ENCODE data around the gene PCDHGA3.
"Not testable (repeated sequence)": the region's sequence is repeated elsewhere in the genome, so short reads cannot be mapped to it uniquely, and the experiment has no call there.

Gene PCDHGA3

DNA sequence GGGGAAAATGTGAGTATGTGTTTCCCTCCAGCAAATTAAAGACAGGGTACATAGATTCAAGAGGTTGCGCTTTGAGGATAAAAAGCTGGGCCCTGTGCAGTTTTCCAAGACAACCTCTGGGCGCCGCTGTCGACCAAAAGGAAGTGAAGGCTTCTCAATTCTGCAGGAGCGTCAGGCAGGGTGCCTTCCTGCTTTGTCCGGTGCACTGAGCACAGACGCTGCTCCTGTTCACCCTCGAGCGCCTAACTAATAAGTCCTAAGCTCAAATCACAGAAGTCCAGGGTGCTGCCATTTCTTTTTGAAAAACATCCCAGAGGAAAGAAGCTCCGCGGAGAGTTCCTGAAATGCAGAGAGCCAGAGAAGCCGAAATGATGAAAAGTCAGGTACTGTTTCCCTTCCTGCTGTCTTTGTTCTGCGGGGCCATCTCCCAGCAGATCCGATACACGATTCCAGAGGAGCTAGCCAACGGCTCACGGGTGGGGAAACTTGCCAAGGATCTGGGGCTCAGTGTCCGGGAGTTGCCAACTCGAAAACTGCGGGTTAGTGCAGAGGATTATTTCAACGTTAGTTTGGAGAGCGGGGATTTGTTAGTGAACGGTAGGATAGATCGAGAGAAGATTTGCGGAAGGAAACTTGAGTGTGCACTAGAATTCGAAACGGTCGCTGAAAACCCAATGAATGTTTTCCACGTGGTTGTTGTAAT lies 6.4 kb downstream of the PCDHGA3 start, which contains the start of gene PCDHGB1:
Gene PCDHGB1, plus strand, starts transcription at position 183 of the 703 bp plus-strand sequence. Its CDS starts 162 bp downstream, at position 345.
- DNase-seq: peak in 1 of 2 donors; percentile 25

DNA sequence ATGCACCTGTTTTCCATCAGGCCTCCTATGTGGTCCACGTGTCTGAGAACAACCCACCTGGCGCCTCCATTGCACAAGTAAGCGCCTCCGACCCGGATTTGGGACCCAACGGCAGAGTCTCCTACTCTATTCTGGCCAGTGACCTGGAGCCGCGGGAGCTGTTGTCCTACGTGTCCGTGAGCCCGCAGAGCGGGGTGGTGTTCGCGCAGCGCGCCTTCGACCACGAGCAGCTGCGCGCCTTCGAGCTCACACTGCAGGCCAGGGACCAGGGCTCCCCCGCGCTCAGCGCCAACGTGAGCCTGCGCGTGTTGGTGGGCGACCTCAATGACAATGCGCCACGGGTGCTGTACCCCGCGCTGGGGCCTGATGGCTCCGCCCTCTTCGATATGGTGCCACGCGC lies 8.0 kb downstream of the PCDHGA3 start:
- no peak for DNase-seq

DNA sequence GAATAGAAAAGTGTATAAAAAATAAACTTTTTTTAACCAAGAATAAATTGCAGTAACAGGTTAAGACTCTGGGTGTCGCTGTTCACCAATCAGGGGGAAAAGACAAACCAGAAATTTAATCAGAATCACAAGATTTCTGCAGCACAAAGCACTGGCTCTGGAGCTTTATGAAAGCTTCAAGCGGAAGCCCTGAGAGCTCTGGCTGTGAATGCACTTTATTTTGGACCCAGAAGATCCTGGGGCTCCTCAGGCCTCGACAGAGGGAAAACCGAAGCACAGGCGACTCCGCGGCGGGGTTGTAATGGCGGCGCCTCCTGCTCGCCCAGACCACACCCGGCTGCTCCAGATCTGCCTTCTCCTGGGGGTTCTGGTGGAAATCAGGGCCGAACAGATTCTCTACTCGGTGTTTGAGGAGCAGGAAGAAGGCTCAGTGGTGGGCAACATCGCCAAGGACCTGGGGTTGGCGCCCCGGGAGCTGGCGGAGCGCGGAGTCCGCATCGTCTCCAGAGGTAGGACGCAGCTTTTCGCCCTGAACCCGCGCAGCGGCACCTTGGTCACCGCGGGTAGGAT lies 11.4 kb downstream of the PCDHGA3 start, which contains the start of gene PCDHGA4:
Gene PCDHGA4, plus strand, starts transcription at position 122 of the 570 bp plus-strand sequence. Its CDS starts 87 bp downstream, at position 209.
- no peak for DNase-seq

DNA sequence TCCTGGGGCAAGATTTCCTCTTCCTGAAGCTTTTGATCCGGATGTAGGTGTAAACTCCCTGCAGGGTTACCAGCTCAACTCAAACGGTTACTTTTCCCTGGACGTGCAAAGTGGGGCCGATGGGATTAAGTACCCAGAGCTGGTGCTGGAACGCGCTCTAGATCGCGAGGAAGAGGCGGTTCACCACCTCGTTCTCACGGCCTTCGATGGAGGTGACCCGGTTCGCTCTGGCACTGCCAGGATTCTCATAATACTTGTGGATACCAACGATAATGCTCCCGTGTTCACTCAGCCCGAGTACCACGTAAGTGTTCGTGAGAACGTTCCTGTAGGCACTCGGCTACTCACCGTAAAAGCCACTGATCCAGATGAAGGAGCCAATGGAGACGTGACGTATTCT lies 12.0 kb downstream of the PCDHGA3 start:
- DNase-seq: no peak

- DNase-seq: no peak
Measured at GRCh38 chr5:141356133-141356532, 12.5 kb downstream of the PCDHGA3 start.

DNA sequence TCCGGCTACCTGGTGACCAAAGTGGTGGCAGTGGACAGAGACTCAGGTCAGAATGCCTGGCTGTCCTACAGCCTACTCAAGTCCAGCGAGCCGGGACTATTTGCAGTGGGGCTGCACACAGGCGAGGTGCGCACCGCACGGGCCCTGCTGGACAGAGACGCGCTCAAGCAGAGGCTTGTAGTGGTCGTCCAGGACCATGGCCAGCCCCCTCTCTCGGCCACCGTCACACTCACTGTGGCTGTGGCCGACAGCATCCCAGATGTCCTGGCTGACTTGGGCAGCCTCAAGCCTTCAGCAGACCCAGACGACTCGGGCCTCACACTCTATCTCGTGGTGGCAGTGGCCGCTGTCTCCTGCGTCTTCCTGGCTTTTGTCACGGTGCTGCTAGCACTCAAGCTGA lies 13.3 kb downstream of the PCDHGA3 start:
- no peak for DNase-seq

GRCh38 chr5:141359790-141360426 lies 16.3 kb downstream of the PCDHGA3 start, which contains the start of gene PCDHGB2:
TSS of gene PCDHGB2 (plus strand) at chr5:141359994. CDS start at chr5:141360136, 142 bp downstream.
- DNase-seq: peak in 1 of 2 donors; percentile 29

DNA sequence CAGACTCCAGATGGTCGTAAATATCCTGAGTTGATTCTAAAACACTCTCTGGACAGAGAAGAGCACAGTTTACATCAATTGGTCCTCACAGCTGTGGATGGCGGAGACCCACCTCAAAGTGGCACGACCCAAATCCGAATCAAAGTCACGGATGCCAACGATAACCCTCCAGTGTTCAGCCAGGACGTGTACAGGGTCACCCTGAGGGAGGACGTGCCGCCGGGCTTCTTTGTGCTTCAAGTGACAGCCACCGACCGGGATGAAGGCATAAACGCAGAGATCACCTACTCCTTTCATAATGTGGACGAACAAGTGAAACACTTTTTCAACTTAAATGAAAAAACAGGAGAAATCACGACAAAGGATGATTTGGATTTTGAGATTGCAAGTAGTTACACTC lies 17.1 kb downstream of the PCDHGA3 start:
- DNase-seq: no peak

DNA sequence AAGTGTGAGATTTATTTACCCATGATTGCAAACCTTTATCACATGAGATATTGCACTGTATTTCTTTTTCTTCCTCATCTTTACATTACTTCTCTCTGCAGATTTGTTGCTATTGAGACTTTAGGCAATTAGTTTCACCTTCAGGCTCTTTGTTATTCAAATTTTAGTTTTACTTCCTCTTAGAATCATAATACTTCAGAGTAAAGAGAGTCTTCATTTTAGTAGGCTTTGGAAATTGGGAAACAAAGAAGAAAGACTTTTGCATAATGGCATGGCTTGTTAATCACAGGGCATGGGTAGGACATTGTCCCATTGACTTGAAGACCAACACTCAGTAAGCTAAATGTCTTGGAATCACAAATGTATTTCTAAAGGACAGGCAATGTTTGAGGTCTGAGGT lies 19.1 kb downstream of the PCDHGA3 start:
- no peak for DNase-seq

GRCh38 chr5:141363952-141364660 lies 20.5 kb downstream of the PCDHGA3 start, which contains the start of gene PCDHGA5:
TSS of gene PCDHGA5 (plus strand) at chr5:141364162. CDS start at chr5:141364331, 169 bp downstream.
- no peak for DNase-seq

GRCh38 chr5:141366016-141366896 lies 22.6 kb downstream of the PCDHGA3 start:
- DNase-seq: no peak

- peak in 1 of 2 donors; percentile 45 for DNase-seq
Measured at GRCh38 chr5:141369994-141370848, 26.6 kb downstream of the PCDHGA3 start, which contains the start of gene PCDHGB3. TSS of gene PCDHGB3 (plus strand) at chr5:141370242. CDS start at chr5:141370395, 153 bp downstream.

GRCh38 chr5:141371572-141372475 lies 28.2 kb downstream of the PCDHGA3 start:
- no peak for DNase-seq

DNA sequence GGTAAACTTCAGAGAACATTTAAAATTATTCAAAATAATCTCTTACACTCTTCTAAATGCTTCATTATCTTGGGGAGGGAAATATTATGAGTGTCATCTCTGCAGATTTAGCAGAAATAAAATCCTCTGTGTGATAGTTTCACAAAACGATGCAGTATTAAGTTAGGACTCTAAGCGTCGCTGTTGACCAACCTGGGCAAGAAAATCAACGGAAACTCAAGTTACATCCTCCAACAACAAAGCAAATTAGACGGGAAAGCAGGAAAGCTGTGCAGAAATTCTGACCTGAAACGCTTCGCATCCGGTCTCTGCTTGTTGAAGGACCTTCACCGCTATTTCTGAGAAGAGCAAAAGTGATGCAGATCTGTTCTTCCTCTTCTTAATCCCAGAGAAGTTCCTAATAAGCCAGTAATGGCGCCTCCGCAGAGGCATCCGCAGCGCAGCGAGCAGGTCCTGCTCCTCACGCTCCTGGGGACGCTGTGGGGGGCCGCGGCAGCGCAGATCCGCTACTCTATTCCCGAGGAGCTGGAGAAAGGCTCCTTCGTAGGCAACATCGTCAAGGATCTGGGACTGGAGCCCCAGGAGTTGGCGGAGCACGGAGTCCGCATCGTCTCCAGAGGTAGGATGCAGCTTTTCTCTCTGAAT lies 30.2 kb downstream of the PCDHGA3 start, which contains the start of gene PCDHGA6:
Gene PCDHGA6, plus strand, starts transcription at position 219 of the 645 bp plus-strand sequence. Its CDS starts 193 bp downstream, at position 412.
- DNase-seq: peak; percentile 9 to 16

- DNase-seq: no peak
Measured at GRCh38 chr5:141374627-141375026, 31.0 kb downstream of the PCDHGA3 start.

DNA sequence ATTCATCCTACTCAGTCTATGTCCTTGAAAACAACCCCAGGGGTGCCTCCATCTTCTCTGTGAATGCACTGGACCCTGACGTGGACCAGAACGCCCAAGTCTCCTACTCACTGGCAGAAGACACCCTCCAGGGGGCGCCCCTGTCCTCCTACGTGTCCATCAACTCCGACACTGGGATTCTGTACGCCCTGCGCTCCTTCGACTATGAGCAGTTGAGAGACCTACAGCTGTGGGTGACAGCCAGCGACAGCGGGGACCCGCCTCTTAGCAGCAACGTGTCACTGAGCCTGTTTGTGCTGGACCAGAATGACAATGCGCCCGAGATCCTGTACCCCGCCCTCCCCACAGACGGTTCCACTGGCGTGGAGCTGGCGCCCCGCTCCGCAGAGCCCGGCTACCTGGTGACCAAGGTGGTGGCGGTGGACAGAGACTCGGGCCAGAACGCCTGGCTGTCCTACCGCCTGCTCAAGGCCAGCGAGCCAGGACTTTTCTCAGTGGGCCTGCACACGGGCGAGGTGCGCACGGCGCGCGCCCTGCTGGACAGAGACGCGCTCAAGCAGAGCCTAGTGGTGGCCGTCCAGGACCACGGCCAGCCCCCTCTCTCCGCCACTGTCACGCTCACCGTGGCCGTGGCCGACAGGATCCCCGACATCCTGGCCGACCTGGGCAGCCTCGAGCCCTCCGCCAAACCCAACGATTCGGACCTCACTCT lies 32.0 kb downstream of the PCDHGA3 start:
- DNase-seq: not testable (repeated sequence)

DNA sequence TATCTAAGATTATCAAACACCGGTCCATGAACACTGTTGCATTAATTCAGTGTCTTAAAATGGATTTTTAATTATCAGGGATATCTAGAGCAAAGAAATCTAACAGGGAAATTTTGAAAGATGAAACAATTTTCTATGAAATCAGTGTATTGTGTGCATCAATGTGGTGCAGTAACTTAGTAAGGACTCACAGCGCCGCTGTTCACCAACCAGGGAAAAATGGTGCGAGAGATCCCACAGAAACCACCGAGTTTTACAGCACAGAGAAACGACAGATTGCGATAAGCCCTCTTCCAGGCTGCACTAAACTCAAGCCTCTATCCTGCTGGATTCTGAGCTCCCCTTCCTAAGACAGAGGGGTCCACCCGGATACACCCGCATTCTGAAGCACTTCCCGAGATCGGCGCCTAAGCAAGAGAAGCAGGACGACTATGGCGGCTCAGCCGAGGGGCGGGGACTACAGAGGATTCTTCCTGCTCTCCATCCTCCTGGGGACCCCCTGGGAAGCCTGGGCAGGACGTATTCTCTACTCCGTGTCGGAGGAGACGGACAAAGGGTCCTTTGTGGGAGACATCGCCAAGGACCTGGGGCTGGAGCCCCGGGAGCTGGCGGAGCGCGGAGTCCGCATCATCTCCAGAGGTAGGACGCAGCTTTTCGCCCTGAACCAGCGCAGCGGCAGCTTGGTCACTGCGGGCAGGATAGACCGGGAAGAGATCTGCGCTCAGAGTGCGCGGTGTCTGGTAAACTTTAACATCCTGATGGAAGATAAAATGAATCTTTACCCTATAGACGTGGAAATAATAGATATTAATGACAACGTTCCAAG lies 39.1 kb downstream of the PCDHGA3 start, which contains the start of gene PCDHGA7:
Gene PCDHGA7, plus strand, starts transcription at position 274 of the 826 bp plus-strand sequence. Its CDS starts 158 bp downstream, at position 432.
- no peak for DNase-seq

Data from inflammatory macrophage (primary cell).